Erythroblast (primary cell): Measurements from ENCODE around the gene FAM20C.

ENCODE experiments used
- GATA1 ChIP-seq: IDR thresholded peaks from 2 replicates; pipeline ENCODE4 v1.6.1; 2011; ENCODE audit warnings: low read depth, mild to moderate bottlenecking, control low read depth, low read length, moderate library complexity
- POLR2A ChIP-seq: IDR thresholded peaks from 2 replicates; pipeline ENCODE4 v1.6.1; 2011; ENCODE audit warnings: mild to moderate bottlenecking, low read length

- TF ChIP-seq POLR2A (no peak), GATA1 (no peak)
Measured at GRCh38 chr7:254337-255037, 62.1 kb downstream of the FAM20C start.
